RPMI7951 (cell line): ENCODE results near the gene IGFBP1. TPM values are rescaled to one million over a fixed set of nuclear protein-coding genes. Genes with fewer than 3 reads are reported as not detected.
"Not testable (repeated sequence)": the region's sequence is repeated elsewhere in the genome, so short reads cannot be mapped to it uniquely, and the experiment has no call there.

ENCODE experiments used
- DNase-seq: peaks from one replicate; pipeline ENCODE4 v3.0.0-alpha.2; 2012; ENCODE audit warnings: low read depth
- total RNA-seq: library from RNA; depleted of rRNA; stranded (reverse); fragments of >200 nt; shearing (Covaris generic); gene quantifications from 2 replicates; pipeline ENCODE4 v1.2.3, GENCODE V29; 2014; rRNA removed

The IGFBP1 gene
- total RNA-seq, 1 experiment from 2014 or later: not detected

- no peak for DNase-seq
Measured at GRCh38 chr7:45938626-45939302, 50.5 kb downstream of the IGFBP1 start.

DNA sequence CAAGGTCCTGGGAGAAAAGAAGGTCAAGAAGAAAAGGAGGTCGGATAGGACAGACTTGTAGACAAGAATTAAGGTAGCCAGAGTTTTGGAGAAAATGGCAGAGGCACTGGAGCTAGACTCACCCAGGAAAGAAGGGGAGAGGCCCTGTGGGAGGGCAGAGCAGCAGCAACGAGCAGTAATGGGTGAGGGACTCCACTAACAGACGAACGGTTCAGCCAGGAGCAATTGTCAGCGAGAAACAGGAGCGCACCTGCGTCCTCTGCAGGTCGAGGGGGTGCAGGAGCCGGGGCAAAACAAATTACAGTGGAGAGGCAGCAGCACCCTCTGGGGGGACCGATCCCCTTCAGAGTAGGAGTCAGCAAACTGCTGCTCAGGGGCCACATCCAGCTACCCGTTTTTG lies 51.3 kb downstream of the IGFBP1 start:
- DNase-seq: no peak

- not testable (repeated sequence) for DNase-seq
Measured at GRCh38 chr7:45940237-45940781, 52.0 kb downstream of the IGFBP1 start.

DNA sequence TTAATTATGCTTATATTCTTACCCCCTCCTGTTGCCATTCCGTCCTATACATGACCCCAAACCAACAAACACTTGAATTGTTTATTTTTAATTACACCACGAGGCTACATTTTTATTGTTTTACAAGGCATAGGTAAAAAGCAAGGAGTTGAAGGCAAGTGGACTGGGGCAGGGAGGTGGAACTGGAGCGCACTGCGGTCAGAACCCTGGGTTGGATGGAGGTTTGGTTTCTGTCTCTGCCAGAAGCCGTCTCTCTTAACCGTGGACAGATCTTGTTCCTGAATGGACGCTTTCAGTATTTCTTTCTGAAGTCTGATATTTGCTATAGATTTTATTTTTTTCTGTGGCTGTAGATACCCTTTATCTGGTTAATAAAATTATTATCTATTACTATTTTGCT lies 52.7 kb downstream of the IGFBP1 start:
- no peak for DNase-seq

Other genes with a start within 250 kb of the IGFBP1 start
- not detected in 2 replicates for gene CCDC201, start 15.4 kb upstream of the IGFBP1 start, total RNA-seq
- gene IGFBP3, start 32.8 kb downstream of the IGFBP1 start, total RNA-seq: 10.1 and 11.7 TPM in 2 replicates